Hippocampal formation (tissue), 2 donors: Measurements from ENCODE around the gene PYDC1.
"Not testable (repeated sequence)": the region's sequence is repeated elsewhere in the genome, so short reads cannot be mapped to it uniquely, and the experiment has no call there.

Source experiments
- DNase-seq, 2 donors: peaks; one replicate each; lab custom pipeline; 2025; lab: John Stamatoyannopoulos, UW

PYDC1 gene

GRCh38 chr16:31216422-31217135, at the start of gene PYDC1:
TSS of gene PYDC1 (minus strand) at chr16:31217135. CDS start at chr16:31217028, 107 bp downstream.
- no peak for DNase-seq

GRCh38 chr16:31265329-31266245, 48.7 kb upstream of the PYDC1 start:
- DNase-seq: no peak

DNA sequence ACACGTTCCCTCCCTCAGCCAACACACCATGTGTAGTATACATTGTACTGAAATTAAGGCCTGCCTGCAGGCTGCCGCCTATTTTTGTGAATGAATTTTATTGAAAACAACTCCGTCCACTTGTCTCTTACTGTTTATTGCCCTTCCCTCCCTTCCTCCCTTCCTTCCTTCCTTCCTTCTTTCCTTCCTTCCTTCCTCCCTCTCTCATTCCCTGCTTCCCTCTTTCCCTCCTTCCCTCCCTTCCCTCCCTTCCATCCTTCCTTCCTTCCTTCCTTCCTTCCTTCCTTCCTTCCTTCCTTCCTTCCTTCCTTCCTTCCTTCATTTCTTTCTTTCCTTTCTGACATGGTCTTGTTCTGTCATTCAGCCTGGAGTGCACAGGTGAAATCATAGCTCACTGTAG, 45.1 kb upstream of the PYDC1 start:
- DNase-seq: no peak

- DNase-seq: no peak
Observed at GRCh38 chr16:31260136-31260931, 43.4 kb upstream of the PYDC1 start.

GRCh38 chr16:31258366-31258765, 41.4 kb upstream of the PYDC1 start:
- DNase-seq: no peak

GRCh38 chr16:31256466-31256865, 39.5 kb upstream of the PYDC1 start:
- no peak for DNase-seq

DNA sequence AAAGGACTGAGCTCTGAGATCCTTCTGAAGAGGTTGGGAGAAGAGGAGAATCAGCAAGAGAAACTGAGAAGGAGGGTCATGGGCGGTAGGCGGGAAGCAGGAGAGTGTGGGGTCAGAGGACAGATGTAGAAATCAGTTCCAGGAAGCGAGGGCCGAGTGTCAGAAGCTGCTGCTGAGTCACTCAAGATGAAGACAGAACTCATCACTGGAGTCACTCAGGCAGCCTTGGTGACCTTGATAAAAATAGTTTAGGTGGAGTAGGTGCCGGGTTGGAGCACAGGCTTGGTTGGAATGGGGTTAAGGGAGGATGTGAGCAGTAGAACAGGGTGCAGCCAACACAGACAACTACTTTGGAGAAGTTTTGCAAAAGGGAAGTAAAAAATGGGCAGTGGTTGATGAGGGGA, 36.7 kb upstream of the PYDC1 start:
- no peak for DNase-seq

- no peak for DNase-seq
Observed at GRCh38 chr16:31251435-31251834, 34.5 kb upstream of the PYDC1 start.

DNA sequence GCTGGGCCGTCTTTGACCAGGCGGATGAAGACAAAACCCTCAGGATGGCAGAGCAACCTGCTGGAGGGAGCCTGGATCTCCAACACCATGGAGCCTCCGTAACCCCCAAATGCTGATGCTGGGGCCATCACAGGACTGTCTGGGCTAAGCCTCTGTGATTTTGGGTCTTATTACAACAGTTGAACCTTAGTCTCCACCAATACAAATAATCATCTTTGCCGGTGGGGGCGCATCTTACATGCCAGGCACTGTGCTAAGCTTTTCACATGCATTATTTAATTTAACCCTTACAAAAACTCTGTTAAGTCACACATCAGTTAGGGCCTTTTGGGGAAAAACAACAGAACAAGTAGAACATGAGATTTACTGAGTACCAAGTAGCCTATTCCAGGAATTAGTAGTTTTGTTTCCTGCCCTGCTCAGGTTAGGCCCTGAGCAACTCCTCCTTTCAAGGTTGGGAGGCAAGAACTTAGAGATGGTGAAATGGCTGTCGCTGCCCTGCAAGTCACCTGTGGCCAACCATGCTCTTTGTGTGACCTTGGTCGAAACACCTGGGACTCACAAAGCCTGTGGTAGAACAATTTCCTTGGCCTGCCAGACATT, 33.9 kb upstream of the PYDC1 start:
- DNase-seq: no peak

- no peak for DNase-seq
Observed at GRCh38 chr16:31248344-31248743, 31.4 kb upstream of the PYDC1 start.

DNA sequence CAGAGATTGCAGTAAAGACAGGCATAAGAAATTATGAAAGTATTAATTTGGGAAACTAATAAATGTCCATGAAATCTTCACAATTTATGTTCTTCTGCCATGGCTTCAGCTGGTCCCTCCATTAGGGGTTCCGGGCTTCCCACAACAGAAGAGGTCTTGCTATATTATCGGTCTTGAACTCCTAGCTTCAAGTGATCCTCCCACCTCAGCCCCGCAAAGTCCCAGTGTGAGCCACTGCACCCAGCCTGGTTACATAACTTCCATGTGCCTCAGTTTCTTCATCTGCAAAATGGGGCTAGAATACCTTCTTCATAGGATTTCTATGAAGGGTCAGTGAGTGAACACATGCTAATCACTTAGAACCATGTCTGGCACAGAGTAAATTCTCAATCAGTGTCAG, 29.4 kb upstream of the PYDC1 start:
- no peak for DNase-seq

DNA sequence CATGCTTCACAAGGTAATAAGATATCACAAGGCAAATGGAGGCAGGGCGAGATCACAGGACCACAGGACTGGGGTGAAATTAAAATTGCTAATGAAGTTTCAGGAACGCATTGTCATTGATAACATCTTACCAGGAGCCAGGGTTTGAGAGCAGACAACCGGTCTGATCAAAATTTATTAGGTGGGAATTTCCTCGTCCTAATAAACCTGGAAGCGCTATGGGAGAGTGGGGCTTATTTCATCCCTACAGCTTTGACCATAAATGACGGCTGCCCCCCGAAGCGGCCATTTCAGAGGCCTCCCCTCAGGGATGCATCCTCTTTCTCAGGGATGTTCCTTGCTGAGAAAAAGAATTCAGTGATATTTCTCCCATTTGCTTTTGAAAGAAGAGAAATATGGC, 28.7 kb upstream of the PYDC1 start:
- not testable (repeated sequence) for DNase-seq

DNA sequence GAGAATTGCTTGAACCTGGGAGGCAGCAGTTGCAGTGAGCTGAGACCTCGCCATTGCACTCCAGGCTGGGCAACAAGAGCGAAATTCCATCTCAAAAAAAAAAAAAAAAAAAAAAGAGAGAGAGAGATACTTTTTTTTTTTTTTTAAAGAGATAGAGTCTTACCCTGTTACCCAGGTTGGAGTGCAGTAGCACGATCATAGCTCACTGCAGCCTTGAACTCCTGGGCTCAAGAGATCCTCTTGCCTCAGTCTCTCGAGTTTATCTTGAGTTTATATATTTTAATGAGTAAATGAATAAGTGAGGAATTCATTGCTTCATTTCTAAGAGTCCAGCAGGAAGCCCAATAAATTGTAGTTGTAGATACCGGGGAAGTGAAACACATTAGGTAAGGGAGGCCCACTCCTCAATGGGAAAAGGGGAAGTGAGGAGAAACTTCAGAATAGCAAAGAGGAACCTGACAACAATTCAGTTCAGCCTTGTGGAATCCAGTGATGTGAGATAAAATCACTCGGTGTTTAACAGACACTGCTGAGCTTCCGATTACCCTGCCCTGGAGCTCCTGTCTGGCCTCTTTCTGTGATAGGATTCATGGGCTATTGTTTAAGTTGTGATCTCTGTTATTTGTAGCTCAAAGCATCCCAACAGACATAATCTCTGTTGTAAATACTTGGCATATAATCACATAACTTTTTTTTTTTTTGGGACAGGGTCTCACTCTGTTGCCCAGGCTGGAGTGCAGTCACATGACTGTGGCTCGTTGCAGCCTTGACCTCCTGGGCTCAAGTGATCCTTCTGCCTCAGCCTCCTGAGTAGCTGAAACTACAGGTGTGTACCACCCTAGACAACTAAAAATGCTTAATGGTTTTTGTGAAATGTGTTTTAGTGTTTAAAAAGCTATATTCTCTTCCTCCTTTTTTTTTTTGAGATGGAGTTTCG, 27.1 kb upstream of the PYDC1 start:
- DNase-seq: peak in 1 of 2 donors; percentile 5

- no peak for DNase-seq
Observed at GRCh38 chr16:31242206-31242605, 25.3 kb upstream of the PYDC1 start.

DNA sequence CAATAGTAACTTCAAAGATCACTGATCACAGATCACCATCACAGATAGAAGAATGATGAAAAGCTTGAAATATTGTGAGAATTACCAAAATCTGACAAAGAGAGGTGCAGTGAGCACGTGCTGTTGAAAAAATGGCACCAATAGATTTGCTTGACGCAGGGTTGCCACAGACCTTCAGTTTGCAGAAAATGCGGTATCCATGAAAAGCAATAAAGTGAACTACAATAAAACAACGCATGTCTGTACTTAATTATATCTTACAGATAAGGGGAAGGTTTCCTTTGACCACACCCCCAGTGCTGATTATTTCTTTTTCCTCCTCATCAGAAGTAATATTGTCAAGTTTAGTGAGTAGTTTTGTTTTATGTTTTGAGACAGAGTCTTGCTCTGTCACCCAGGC, 21.1 kb upstream of the PYDC1 start:
- DNase-seq: no peak

DNA sequence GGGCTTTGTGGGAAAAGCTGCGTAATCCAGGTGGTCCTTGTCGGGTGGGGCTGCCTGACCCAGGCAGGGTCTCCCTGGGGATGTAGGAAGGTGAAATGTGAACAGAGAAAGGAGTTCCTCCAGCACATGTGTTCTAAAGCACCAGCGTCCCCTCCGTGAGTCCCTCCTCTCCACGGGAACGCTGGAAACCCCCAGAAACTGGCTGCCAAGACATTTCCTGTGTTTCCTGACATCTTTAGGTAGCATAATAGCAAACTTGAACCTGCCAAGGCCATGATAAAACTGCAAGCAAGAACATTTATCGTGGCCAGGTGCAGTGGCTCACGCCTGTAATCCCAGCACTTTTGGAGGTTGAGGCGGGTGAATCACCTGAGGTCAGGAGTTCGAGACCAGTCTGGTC, 12.6 kb upstream of the PYDC1 start:
- DNase-seq: no peak

DNA sequence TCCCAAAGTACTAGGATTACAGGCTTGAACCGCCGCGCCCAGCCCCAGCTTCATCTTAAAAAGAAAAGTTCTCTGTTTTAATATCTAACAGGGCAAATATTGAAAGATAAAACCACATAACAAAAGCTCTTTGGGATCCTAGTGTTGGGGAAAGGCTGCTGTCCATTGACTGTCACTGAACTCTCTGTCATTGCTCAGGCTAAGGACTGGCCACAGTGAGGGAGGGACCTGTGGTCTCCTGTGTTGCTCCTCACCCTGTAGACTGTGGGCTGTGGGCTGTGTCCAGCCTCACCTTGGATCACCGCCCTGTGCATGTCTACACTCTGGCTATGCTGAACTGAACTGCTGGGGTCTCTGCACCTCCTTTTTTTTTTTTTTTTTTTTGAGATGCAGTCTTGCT, 11.3 kb upstream of the PYDC1 start:
- DNase-seq: no peak

- DNase-seq: no peak
Observed at GRCh38 chr16:31225193-31225592, 8.3 kb upstream of the PYDC1 start.

GRCh38 chr16:31224092-31224955, 7.4 kb upstream of the PYDC1 start:
- DNase-seq: no peak

- no peak for DNase-seq
Observed at GRCh38 chr16:31223044-31223443, 6.1 kb upstream of the PYDC1 start.
